ENCODE results near the gene SPATA13. TPM values are rescaled to one million over a fixed set of nuclear protein-coding genes. Genes with fewer than 3 reads are reported as not detected.

SPATA13 gene
- total RNA-seq, 1 experiment from 2014 or later = 14.1 TPM

- Histone ChIP-seq H2BK120ac (ENCODE audit: low read depth, low read length, poor library complexity, severe bottlenecking) (no peak overlapping the region), H3K79me2 (ENCODE audit: insufficient read depth, low read length) (no peaks in the 10 kb centered on the region), H3K56ac (ENCODE audit: insufficient read length, low read depth, low read length) (no peak overlapping the region), H2AK5ac (ENCODE audit: insufficient read length, low read length) (no peak overlapping the region), H2AFZ (ENCODE audit: low read length) (no peak overlapping the region), H3K4ac (ENCODE audit: low read depth, low read length) (no peak overlapping the region), H2BK15ac (ENCODE audit: low read depth, low read length) (no peak overlapping the region), H3K14ac (ENCODE audit: insufficient read depth, low read length) (no peak overlapping the region), H2BK5ac (ENCODE audit: insufficient read length, low read length) (no peak overlapping the region), H2BK12ac (ENCODE audit: insufficient read length, low read depth, low read length) (no peak overlapping the region), H3K79me1 (ENCODE audit: insufficient read depth, low read depth, low read length, poor library complexity, severe bottlenecking) (no peaks in the 10 kb centered on the region), H4K20me1 (ENCODE audit: control insufficient read depth, insufficient read depth, insufficient read length) (no peaks in the 10 kb centered on the region), H3K4me1 (ENCODE audit: insufficient read depth, low read length) (no peaks in the 10 kb centered on the region; the same call in 1 of the 2 replicates), H3K9me3 (ENCODE audit: control insufficient read depth, low read depth, low read length) (no peaks in the 10 kb centered on the region), H2BK20ac (ENCODE audit: low read depth, low read length, poor library complexity, severe bottlenecking) (no peak overlapping the region), H4K91ac (ENCODE audit: insufficient read length, low read depth, low read length) (no peak overlapping the region), H3K23me2 (ENCODE audit: insufficient read length, low read depth, low read length, poor library complexity, severe bottlenecking) (no peaks in the 10 kb centered on the region), H3K23ac (ENCODE audit: insufficient read length, low read depth, low read length) (no peak overlapping the region), H3K27me3 (ENCODE audit: insufficient read depth, low read length) (no peaks in the 10 kb centered on the region), H3K27ac (ENCODE audit: insufficient read length, low read depth, low read length) (no peak overlapping the region), H3K4me2 (ENCODE audit: insufficient read depth, insufficient read length, low read length) (no peak overlapping the region), H3K18ac (ENCODE audit: insufficient read length, low read depth, low read length) (no peak overlapping the region), H4K8ac (replicated peaks; ENCODE audit: insufficient read length, low read depth, low read length) (no peak overlapping the region), H3K9ac (ENCODE audit: extremely low read depth, insufficient read length, low read length) (no peak overlapping the region), H4K5ac (ENCODE audit: insufficient read length, low read depth, low read length) (no peak overlapping the region), H3T11ph (ENCODE audit: low read length) (no peak overlapping the region)
- TF ChIP-seq, protein P1, sequence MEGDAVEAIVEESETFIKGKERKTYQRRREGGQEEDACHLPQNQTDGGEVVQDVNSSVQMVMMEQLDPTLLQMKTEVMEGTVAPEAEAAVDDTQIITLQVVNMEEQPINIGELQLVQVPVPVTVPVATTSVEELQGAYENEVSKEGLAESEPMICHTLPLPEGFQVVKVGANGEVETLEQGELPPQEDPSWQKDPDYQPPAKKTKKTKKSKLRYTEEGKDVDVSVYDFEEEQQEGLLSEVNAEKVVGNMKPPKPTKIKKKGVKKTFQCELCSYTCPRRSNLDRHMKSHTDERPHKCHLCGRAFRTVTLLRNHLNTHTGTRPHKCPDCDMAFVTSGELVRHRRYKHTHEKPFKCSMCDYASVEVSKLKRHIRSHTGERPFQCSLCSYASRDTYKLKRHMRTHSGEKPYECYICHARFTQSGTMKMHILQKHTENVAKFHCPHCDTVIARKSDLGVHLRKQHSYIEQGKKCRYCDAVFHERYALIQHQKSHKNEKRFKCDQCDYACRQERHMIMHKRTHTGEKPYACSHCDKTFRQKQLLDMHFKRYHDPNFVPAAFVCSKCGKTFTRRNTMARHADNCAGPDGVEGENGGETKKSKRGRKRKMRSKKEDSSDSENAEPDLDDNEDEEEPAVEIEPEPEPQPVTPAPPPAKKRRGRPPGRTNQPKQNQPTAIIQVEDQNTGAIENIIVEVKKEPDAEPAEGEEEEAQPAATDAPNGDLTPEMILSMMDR (conservative IDR thresholded peaks at IDR 0.05) = no peak
- Mint-ChIP-seq H3K9me3 (no peaks in the 10 kb centered on the region), H3K27me3 (ENCODE audit: low read depth) (peaks cover 2% of the 10 kb centered on the region), H3K4me3 (no peak overlapping the region), H3K27ac (no peak overlapping the region), H3K4me1 (peaks cover 17 to 23% of the 10 kb centered on the region in 2 experiments), H3K36me3 (ENCODE audit: insufficient read depth in 1 of 3, low read depth in 3 of 3) (no peaks in the 10 kb centered on the region)
- no peak for DNase-seq
- no CpG with 5 or more reads among the region's 5 CpGs for WGBS (ENCODE audit: extremely low coverage, insufficient read length, low lambda C conversion rate)
Observed at GRCh38 chr13:24153979-24154701, 6.4 kb upstream of the SPATA13 start.

Measured in H9 (cell line).